ENCODE measurements around the gene SYT9. TPM values are rescaled to one million over a fixed set of nuclear protein-coding genes. Genes with fewer than 3 reads are reported as not detected.

SYT9 gene
- total and polyA plus RNA-seq, 2 of the 8 experiments (the other 6 are each of a cell fraction or from before 2014, with no cell fraction given): 1.5 to 2.9 TPM

GRCh38 chr11:7348432-7349304 lies 97.0 kb downstream of the SYT9 start (continued):
- no peak for TF ChIP-seq CBX8 (IDR thresholded peaks at IDR 0.05; ENCODE audit: borderline replicate concordance, low read depth, low read length)
- TF ChIP-seq SUZ12 (IDR thresholded peaks at IDR 0.05; ENCODE audit: low read length): no peak
- TF ChIP-seq ATF3 (IDR thresholded peaks at IDR 0.05; ENCODE audit: insufficient read depth, low read depth, low read length): no peak
- TF ChIP-seq SP2 (IDR thresholded peaks at IDR 0.05; ENCODE audit: low read length): no peak

All from H1 (cell line).